GM21825 (cell line): ENCODE measurements around the gene TNNI2.
"Not testable (repeated sequence)": the region's sequence is repeated elsewhere in the genome, so short reads cannot be mapped to it uniquely, and the experiment has no call there.

Experiments used
- ATAC-seq: cut with Tn5 transposase; IDR thresholded peaks from one replicate; pipeline ENCODE4 v1.9.1; 2021; ENCODE audit warnings: mild to moderate bottlenecking, moderate library complexity; ENCODE audit not compliant: unreplicated experiment

TNNI2 gene

DNA sequence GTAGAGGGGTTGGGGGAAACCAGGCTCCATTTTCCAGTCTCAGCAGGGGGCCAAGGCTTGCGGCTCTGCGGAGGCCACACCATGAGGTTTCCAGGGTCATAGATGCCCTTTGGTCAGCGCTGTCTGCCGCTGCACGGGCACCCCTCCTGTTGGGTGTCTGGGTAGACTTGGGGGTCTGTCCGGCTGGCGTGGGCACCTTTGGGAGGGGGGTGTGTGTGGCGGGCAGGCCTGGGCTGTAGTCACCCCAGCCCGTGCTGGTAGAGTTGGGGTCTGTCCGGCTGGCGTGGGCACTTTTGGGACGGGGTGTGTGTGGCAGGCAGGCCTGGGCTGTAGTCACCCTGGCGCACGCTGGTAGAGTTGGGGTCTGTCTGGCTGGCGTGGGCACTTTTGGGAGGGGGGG lies 32.8 kb downstream of the TNNI2 start:
- ATAC-seq: no peak

- ATAC-seq: no peak
These were observed 33.6 kb downstream of the TNNI2 start for GRCh38 chr11:1872267-1872985.

- ATAC-seq: no peak
These were observed 34.4 kb downstream of the TNNI2 start for GRCh38 chr11:1873048-1873812.

DNA sequence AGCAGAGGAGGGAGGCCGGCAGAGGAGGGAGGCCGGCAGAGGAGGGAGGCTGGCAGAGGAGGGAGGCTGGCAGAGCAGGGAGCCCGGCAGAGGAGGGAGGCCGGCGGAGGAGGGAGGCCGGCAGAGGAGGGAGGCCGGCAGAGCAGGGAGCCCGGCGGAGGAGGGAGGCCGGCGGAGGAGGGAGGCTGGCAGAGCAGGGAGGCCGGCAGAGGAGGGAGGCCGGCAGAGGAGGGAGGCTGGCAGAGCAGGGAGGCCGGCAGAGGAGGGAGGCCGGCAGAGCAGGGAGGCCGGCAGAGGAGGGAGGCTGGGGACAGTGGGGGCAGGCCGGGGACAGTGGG lies 35.0 kb downstream of the TNNI2 start:
- not testable (repeated sequence) for ATAC-seq

GRCh38 chr11:1874441-1875092 lies 35.8 kb downstream of the TNNI2 start:
- ATAC-seq: not testable (repeated sequence)

DNA sequence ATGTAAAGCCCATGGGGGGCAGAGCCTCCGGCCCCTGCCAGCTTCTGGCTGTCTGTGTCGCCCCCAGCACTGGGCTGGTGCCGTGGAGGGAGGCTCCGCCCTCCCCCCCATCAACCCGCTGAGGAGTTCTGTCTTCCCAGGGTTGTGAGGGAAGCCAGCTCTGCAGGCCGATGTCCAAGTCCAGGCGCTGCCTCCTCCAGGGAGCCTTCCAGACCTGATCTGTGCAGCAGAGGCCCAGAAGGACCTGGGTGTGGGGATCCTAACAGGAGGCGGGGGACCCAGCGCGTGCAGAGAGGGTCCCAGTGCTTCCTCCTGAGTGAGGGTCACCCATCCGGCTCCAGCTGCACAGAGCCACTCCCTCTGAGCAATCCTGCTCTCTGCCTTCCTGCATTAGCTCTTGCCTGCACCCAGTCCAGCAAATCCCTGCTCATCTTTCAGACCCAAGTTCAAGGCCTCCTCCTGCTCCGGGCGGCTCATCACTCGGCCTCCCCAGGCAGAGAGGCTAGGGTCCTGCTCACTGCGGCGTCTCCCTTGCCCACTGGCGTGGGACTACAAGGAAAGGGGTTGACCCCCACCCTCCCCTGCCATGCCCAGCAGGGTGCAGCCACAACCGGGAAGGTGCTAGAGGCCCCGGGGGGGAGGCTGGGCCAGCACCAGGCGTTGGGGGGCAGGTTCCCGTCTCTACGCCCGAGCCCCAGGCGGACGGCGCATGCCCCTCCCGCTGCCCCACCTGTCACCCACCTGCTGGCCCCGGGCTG lies 36.5 kb downstream of the TNNI2 start:
- ATAC-seq: no peak

DNA sequence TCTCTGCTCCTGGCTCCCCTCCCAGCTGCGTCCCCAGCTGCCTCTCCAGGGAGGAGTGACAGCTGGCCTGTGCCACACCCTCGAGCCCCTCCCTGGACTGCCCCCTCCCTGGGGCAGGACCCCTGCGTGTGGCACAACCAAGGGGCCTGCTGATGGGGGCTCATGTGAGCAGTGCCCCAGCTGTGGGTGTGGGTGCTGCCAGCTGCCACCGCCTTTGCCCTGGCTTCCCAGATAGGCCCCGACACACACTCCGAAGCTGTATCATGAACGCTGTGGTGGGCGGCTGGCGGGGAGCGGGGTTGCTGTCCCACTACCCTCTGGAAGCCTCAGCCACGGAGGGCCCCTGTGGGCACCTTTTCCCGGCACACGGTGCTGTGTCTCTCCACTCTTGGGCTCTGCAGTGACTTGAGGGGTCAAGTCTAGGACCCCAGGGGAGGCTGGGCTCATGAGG lies 37.1 kb downstream of the TNNI2 start:
- not testable (repeated sequence) for ATAC-seq

DNA sequence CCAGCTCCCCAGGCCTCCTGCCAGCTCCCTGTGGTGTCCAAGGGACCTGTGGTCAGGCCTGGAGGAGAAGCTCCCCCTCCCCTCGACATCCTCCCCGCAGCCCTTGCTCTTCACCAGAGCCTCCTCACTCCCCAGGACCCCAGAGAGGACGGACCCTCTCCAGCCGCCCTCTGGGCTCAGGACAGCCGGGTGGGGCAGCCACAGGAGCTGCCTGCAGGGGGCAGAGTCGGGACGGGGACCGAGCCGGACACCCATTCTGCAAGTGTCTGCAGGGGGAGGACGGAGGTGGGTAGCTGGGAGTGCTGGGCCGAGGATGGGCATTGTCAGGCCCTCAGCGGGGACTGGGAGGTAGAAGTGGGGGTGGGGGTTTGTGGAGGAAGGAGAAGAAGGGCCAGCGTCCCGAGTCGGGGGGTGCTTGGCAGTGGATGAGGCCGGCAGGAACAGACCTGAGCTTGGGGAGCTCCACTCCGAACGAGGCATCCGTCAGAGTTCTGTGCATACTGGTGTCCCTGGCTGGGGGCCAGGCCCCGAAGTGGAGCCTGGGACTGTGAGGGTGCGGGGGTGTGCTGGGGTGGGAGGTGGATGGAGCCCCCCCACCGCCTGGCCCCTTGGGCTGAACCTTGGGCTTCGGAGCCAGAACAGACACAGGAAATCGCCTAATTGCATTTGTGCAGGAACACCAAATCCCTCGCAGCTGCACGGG lies 37.7 kb downstream of the TNNI2 start:
- no peak for ATAC-seq

GRCh38 chr11:1877211-1878136 lies 38.7 kb downstream of the TNNI2 start:
- no peak for ATAC-seq

- ATAC-seq: no peak
These were observed 39.6 kb downstream of the TNNI2 start for GRCh38 chr11:1878137-1879031.

- no peak for ATAC-seq
These were observed 40.7 kb downstream of the TNNI2 start for GRCh38 chr11:1879342-1879940.

DNA sequence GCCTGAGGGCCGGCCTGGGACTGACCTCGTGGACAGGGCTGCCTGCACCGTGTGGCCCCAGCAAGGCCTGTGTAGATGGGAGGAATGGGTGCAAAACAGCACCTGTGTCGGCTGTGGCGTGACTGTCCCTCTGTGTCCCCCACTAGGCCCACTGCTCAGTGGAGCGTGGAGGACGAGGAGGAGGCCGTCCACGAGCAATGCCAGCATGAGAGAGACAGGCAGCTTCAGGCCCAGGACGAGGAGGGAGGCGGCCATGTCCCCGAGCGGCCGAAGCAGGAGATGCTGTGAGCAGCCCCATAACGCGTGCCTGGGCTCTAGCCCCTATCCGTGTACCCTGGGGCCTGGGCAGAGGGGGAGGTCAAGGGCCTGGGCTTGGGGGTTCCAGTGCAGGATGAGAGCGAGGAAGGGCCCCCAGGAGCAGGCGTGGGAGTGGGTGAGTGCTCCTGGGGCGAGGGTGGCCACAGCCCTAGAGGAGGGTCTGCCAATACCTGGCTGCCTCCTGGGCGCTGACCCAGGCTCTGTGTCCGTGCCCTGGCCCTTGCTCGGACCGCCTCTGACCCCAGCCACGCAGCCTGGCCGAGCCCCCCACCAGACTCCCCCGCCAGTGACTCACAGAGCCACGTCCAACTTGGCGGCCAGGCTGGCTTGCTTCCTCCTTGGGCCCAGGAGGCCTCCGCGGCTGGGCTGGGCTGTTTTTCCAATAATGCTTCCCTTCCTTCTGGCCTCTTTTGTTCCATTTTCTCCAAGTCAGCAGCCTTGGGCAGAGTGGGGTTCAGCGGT lies 41.4 kb downstream of the TNNI2 start:
- no peak for ATAC-seq

DNA sequence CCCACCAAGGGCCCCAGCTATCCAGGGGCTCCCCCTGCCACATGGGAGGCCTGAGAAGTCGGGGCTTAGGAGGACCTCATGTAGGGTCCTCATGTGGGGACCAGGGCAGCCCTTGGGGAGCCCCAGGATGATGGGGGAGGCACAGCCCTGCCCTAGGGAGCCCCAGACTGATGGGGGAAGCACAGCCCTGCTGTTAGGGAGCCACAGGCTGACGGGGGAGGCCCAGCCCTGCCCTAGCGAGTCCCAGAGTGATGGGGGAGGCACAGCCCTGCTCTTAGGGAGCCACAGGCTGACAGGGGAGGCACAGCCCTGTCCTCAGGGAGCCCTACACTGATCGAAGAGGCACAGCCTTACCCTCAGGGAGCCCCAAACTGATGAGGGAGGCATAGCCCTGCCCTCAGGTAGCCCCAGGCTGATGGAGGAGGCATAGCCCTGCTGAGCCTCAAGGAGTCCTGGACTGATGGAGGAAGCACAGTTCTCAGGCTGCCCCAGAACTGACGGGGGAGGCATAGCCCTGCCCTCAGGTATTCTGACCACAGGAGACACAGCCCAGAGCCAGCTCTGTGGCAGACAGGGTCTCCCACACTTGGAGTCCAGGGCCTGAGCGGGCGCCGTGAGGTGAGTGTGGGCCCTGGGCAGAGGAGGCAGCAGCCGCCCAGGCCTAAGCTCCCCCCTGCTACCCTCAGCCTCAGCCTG lies 42.1 kb downstream of the TNNI2 start:
- no peak for ATAC-seq

DNA sequence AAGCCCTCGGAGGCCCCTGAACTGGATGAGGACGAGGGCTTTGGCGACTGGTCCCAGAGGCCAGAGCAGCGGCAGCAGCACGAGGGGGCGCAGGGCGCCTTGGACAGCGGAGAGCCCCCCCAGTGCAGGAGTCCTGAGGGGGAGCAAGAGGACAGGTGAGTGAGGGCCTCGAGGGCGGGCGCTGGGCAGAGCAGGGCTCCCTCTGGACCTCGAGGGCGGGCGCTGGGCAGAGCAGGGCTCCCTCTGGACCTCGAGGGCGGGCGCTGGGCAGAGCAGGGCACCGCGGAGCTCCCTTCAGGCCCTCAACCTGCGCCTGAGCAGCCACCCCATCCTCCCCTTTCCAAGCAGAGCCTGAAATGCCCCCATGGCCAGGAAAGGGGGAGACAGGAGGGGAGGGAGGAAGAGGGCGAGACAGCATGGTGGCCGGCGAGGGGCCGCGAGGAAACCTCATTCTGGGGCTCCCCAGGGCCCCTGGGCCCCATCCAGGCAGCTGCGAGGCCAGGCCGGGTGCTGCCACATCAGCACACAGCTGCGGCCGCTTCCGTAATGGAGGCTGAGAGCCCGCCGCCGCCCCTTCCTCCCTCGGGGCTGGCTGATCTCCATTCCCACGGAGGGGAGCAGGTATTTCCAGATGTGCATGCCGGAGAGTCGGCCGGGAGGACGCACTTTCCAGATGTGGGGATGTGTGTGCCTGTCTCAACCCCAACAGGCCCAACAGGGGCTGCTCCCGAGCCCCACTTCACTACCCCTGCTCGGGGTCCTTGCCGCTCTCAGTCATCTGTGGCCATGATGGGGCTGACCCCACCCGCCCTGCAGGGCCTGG lies 42.9 kb downstream of the TNNI2 start:
- no peak for ATAC-seq

- no peak for ATAC-seq
These were observed 43.8 kb downstream of the TNNI2 start for GRCh38 chr11:1882265-1883238.
